Right lobe of liver (tissue), 6 donors: ENCODE results near the gene LRP3. TPM values are rescaled to one million over a fixed set of nuclear protein-coding genes. Genes with fewer than 3 reads are reported as not detected.

Experiments used
- ATAC-seq, 4 donors: fragments of 200-7000 bp; cut with Tn5 transposase; one replicate each; pipeline ENCODE4 v1.9.1; 2020; ENCODE audit warnings: mild to moderate bottlenecking in 4 of 4, moderate library complexity in 4 of 4
- DNase-seq, 3 donors: peaks; one replicate each; pipeline ENCODE4 v3.0.0-alpha.2; 2020
- H3K27ac ChIP-seq, 3 donors: fragments of 200-600 bp; one replicate each; pipeline ENCODE4 v1.8.0; 2022
- H3K27me3 ChIP-seq, 2 donors: fragments of 200-600 bp; one replicate each; pipeline ENCODE4 v1.8.0; 2022
- H3K36me3 ChIP-seq, 4 donors: fragments of 200-600 bp; sonication (generic) in 1 of 4; one replicate each; pipeline versions ENCODE4 v1.5.1 to v1.8.0; 2017 to 2022; ENCODE audit warnings: control low read depth in 1 of 4
- H3K4me1 ChIP-seq, 4 donors: fragments of 200-600 bp; sonication (generic) in 1 of 4; one replicate each; pipeline versions ENCODE4 v1.5.1 to v1.8.0; 2017 to 2022; ENCODE audit warnings: control low read depth in 1 of 4
- H3K4me3 ChIP-seq, 3 donors: fragments of 200-600 bp; one replicate each; pipeline ENCODE4 v1.8.0; 2022
- H3K9me3 ChIP-seq, 4 donors: fragments of 200-600 bp; sonication (generic) in 1 of 4; one replicate each; pipeline versions ENCODE4 v1.5.1 to v1.8.0; 2017 to 2022; ENCODE audit warnings: control low read depth in 1 of 4
- POLR2A ChIP-seq: fragments of 450-650 bp; IDR thresholded peaks from one replicate; pipeline ENCODE4 v1.6.1; 2017; ENCODE audit warnings: antibody characterized with exemption, mild to moderate bottlenecking
- WGBS: methylation state at CpG from one replicate; pipeline ENCODE4 v1.1.6; 2018; ENCODE audit warnings: low coverage, low lambda C conversion rate; ENCODE audit not compliant: insufficient coverage; ENCODE audit errors: missing lambda C conversion rate; 5-methylcytosine and 5-hydroxymethylcytosine counted together
- intact Hi-C, 2 donors: fragments of 100-400 bp; cut with DNase I; formaldehyde crosslinking; loops; one replicate each; pipeline versions ENCODE4 v1.11.2 to v1.14.1; 2022
- long read RNA-seq: library from polyadenylated mRNA; unstranded; transcript quantifications from one replicate; pipeline ENCODE4 v2.0.0, GENCODE V29; 2019
- total RNA-seq, 6 experiments: library from RNA; depleted of rRNA in 2 of 6; stranded (reverse); fragments of >200 nt in 2 of 6; fragmentation: NEBNext Ultra II Directional in 3 of 6; extraction: Animal tissue kit (Norgen Biotek cat#: 25700) in 3 of 6; gene quantifications; one replicate each; pipeline versions ENCODE4 v1.1.0 to v1.2.4, GENCODE V29; 2016 to 2023
- TF ChIP-seq, protein P1 (sequence below), 4 donors: fragments of 200-600 bp in 3 of 4; fragments of 450-650 bp in 1 of 4; IDR thresholded peaks; one replicate each; pipeline versions ENCODE4 v1.5.1 to v1.8.0; 2016 to 2022; ENCODE audit warnings: antibody characterized with exemption in 4 of 4, mild to moderate bottlenecking in 2 of 4
- donor health status: DM: no; HTN: yes; CAD: no.
- donor health status: DM: no; HTN: no; CAD: no.
- donor health status: DM: no; HTN: no; CAD: no.
- donor health status: DM: no; HTN: yes; CAD: no.
- donor health status: DM: no; HTN: yes; CAD: no.

Gene LRP3, protein sequence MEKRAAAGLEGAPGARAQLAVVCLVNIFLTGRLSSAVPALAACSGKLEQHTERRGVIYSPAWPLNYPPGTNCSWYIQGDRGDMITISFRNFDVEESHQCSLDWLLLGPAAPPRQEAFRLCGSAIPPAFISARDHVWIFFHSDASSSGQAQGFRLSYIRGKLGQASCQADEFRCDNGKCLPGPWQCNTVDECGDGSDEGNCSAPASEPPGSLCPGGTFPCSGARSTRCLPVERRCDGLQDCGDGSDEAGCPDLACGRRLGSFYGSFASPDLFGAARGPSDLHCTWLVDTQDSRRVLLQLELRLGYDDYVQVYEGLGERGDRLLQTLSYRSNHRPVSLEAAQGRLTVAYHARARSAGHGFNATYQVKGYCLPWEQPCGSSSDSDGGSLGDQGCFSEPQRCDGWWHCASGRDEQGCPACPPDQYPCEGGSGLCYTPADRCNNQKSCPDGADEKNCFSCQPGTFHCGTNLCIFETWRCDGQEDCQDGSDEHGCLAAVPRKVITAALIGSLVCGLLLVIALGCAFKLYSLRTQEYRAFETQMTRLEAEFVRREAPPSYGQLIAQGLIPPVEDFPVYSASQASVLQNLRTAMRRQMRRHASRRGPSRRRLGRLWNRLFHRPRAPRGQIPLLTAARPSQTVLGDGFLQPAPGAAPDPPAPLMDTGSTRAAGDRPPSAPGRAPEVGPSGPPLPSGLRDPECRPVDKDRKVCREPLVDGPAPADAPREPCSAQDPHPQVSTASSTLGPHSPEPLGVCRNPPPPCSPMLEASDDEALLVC
- total RNA-seq, result 10 to 100 TPM; 25.2 to 40.7 (median 33.7) TPM
- long read RNA-seq, partial matches to known transcripts, result 1 of 1 reads
- long read RNA-seq, other reads (novel, unspliced or antisense), result 0 of 1 reads

DNA sequence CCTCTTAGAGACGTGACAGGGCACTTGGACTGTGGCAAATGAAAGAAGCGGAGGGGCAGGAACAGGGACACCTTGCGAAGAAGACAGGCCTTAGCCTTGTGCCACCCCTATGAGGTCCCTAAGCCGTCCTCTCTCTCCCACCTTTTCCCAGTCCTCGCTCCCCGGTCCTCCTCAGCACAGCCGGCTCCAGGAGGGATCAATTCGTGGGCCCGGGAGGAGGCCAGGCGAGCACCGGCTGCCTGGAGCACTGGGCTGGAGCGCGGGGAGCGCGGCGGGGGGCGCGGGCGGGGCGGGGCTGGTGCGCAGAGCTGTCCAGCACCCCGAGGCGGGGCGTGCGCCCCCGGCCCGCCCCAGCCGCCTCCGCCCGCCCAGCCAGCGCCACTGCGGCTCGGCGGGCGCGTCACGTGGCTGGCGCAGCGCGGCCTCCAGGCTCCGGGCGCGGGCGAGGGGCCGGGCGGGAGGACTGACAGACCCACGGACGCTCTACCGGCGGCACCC is at the start of gene LRP3:
LRP3 (plus strand) TSS at position 466 of the 498 bp plus-strand sequence. CDS start 456 bp downstream, outside the sequence.
- Histone ChIP-seq H3K9me3 (no peaks in the 10 kb centered on the region), H3K27me3 (no peaks in the 10 kb centered on the region), H3K4me1 (peaks cover 0 to 6% (median 0%) of the 10 kb centered on the region in 4 donors), H3K4me3 (peak within 1 kb of the TSS; percentile 67 to 70 (median 69)), H3K36me3 (no peaks in the 10 kb centered on the region), H3K27ac (peak within 1 kb of the TSS in 2 of 3 donors; percentile 31 to 68)
- TF ChIP-seq, protein P1, sequence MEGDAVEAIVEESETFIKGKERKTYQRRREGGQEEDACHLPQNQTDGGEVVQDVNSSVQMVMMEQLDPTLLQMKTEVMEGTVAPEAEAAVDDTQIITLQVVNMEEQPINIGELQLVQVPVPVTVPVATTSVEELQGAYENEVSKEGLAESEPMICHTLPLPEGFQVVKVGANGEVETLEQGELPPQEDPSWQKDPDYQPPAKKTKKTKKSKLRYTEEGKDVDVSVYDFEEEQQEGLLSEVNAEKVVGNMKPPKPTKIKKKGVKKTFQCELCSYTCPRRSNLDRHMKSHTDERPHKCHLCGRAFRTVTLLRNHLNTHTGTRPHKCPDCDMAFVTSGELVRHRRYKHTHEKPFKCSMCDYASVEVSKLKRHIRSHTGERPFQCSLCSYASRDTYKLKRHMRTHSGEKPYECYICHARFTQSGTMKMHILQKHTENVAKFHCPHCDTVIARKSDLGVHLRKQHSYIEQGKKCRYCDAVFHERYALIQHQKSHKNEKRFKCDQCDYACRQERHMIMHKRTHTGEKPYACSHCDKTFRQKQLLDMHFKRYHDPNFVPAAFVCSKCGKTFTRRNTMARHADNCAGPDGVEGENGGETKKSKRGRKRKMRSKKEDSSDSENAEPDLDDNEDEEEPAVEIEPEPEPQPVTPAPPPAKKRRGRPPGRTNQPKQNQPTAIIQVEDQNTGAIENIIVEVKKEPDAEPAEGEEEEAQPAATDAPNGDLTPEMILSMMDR (IDR thresholded peaks at IDR 0.05), result no peak
- no peak for TF ChIP-seq POLR2A
- WGBS, result 7% methylated on average over 20 of the region's 50 CpGs
- ATAC-seq, result peak; percentile 60 to 78 (median 68)
- intact Hi-C loops, result no loop called here
- DNase-seq, result peak in 2 of 3 donors; percentile 75 to 81

DNA sequence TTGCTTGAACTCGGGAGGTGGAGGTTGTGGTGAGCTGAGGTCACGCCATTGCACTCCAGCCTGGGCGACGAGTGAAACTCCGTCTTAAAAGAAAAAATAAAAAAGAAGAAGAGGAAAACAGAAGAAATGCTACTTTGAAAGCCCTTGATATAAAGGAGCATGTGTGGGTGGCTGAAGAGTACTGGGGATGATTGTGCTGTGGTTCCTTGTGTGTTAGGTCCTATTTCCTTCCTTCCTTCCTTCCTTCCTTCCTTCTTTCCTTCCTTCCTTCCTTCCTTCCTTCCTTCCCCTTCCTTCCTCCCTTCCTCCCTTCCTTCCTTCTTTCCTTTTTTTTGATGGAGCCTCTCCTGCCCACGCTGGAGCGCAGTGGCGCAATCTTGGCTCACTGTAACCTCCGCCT is 47.9 kb upstream of the LRP3 start:
- ATAC-seq (no peak), DNase-seq (no peak)
- TF ChIP-seq POLR2A, result no peak
- TF ChIP-seq, protein P1 (IDR thresholded peaks at IDR 0.05), result no peak
- H3K27me3 ChIP-seq, result no peaks in the 10 kb centered on the region
- WGBS, result 94% methylated on average over 9 of the region's 9 CpGs
- no peak overlapping the region for H3K4me3 ChIP-seq
- H3K9me3 ChIP-seq, result no peaks in the 10 kb centered on the region
- no peaks in the 10 kb centered on the region for H3K4me1 ChIP-seq
- H3K27ac ChIP-seq, result no peak overlapping the region
- H3K36me3 ChIP-seq, result no peaks in the 10 kb centered on the region
- intact Hi-C loops, result loop anchor here in 1 of 2 donors (5.0 kb wide), 1 partner anchor 36 kb away; no protein-coding TSS in a partner anchor

DNA sequence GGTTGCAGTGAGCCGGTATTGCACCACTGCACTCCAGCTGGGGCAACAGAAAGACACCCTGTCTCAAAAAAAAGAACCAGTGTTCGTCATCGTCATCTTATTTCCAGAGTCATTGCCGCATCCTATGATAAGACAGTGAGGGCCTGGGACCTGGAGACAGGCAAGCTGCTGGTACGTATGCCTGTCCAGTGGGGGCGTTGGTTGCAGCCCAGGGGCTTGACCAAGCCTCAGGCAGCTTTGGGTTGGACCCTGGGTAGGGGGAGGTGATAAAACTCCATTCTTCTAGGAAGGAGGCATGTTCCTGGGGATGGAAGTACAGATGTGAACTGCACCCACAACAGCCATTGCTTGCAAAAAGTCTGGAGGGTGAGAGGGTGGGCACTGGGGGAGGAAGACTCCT is 46.6 kb upstream of the LRP3 start:
- Histone ChIP-seq H3K4me1 (no peaks in the 10 kb centered on the region), H3K4me3 (no peak overlapping the region), H3K27me3 (no peaks in the 10 kb centered on the region), H3K9me3 (no peaks in the 10 kb centered on the region), H3K36me3 (no peaks in the 10 kb centered on the region), H3K27ac (no peak overlapping the region)
- intact Hi-C loops, result loop anchor here in 1 of 2 donors (5.0 kb wide), 1 partner anchor 35 kb away; no protein-coding TSS in a partner anchor
- TF ChIP-seq, protein P1 (IDR thresholded peaks at IDR 0.05), result no peak
- TF ChIP-seq POLR2A, result no peak
- DNase-seq (no peak), ATAC-seq (no peak)
- WGBS, result 73% methylated on average over 4 of the region's 6 CpGs

- Histone ChIP-seq H3K36me3 (no peaks in the 10 kb centered on the region), H3K4me1 (no peaks in the 10 kb centered on the region), H3K27me3 (no peaks in the 10 kb centered on the region), H3K4me3 (no peak overlapping the region), H3K27ac (no peak overlapping the region), H3K9me3 (no peaks in the 10 kb centered on the region)
- WGBS, result 55% methylated on average over 5 of the region's 14 CpGs
- DNase-seq (no peak), ATAC-seq (peak in 1 of 4 donors; percentile 32)
- TF ChIP-seq, protein P1 (IDR thresholded peaks at IDR 0.05), result no peak
- TF ChIP-seq POLR2A, result no peak
- intact Hi-C loops, result no loop called here
Observed at GRCh38 chr19:33150852-33151518, 43.1 kb upstream of the LRP3 start.
